ENCODE measurements around the gene ELN. TPM values are rescaled to one million over a fixed set of nuclear protein-coding genes. Genes with fewer than 3 reads are reported as not detected.

ELN gene
- polyA plus RNA-seq, 3 donors: 48.4 to 61.7 (median 58.1) TPM

- DNase-seq (ENCODE audit: low read depth in 3 of 3, low spot score in 2 of 3): no peak
Observed at GRCh38 chr7:74059681-74060588, 32.0 kb downstream of the ELN start.

DNA sequence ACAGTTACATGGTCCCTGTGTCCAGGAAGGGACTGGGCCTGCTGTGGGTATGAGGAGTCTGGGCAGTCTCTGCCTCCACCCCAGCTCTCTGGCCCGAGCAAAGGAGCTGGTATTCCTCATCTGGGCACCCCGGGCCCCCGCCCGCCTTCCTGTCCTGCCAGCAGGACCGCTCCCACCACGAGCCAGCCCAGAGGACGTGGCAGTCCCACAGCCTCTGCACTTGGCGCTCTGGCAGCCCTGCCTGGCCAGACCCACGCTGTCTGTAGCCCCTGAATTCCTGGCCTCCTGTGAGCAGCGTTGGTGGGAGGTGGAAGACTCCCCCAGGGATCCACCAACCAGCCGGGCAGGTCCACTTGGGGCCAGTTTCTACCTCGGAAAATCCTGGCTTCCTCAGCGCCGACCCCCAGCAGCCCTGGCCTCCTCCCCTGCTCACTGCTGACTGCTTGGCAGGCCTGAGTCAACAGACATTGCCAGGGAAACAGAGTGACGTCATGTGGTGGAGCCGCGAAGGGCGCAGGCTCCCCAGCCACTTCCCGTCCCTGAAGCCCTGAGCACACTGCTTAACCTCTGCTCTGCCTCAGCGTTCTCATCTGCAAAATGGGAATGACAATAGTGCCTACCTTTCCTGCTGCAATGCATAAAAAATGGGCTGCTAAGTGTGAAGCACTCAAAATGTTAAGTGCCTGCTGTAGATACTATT, 34.0 kb downstream of the ELN start:
- no peak for DNase-seq (ENCODE audit: low read depth in 3 of 3, low spot score in 2 of 3)

DNA sequence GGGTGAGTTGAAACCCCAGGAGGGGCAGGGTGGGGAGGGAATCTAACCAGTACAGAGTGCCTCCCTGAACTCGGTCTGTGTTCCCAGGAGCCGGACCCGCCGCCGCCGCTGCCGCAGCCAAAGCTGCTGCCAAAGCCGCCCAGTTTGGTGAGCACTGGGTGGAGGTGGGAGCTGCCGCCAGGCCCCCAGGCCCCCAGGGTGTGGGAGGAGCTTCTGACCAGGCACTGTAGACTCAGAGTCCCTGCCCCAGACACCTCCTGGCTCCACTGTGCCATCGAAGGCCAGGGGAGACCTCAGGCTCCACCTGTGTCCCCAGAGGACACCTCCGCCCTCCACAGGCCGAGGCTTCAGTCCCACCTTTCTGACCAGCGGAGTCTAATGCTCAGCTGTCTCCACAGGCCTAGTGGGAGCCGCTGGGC, 35.3 kb downstream of the ELN start:
- DNase-seq (ENCODE audit: low read depth in 3 of 3, low spot score in 2 of 3): no peak

DNA sequence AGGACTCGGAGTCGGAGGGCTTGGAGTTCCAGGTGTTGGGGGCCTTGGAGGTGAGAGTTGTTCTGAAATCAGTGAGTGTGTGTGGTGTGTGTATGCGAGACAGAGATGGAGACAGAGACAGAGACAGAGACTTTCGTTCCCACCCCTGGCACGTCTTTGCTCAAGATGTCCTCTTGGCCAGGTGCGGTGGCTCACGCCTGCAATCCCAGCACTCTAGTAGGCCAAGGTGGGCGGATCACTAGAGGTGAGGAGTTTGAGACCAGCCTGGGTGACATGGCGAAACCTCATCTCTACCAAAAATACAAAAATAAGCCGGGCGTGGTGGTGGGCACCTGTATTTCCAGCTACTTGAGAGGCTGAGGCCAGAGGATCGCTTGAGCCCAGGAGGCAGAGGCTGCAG, 35.7 kb downstream of the ELN start:
- no peak for DNase-seq (ENCODE audit: low read depth in 3 of 3, low spot score in 2 of 3)

DNA sequence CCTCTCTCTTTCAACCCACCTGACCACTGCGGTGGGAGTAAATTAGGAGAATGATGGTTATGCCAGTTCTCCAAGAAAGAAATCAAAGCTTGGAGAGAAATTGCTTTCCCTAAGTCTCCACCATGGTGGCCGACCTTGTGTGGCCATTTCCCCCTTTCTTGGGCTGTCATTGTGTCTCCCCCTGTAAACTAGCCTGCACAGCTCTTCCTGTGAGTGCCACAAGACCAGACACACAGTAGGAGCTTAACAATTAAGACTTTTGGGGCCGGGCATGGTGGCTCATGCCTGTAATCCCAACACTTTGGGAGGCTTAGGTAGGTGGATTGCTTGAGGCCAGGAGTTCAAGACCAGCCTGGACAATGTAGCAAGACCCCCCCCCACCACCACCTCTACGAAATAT, 36.7 kb downstream of the ELN start:
- DNase-seq (ENCODE audit: low read depth in 3 of 3, low spot score in 2 of 3): no peak

GRCh38 chr7:74066626-74067025, 38.7 kb downstream of the ELN start:
- DNase-seq (ENCODE audit: low read depth in 3 of 3, low spot score in 2 of 3): no peak

DNA sequence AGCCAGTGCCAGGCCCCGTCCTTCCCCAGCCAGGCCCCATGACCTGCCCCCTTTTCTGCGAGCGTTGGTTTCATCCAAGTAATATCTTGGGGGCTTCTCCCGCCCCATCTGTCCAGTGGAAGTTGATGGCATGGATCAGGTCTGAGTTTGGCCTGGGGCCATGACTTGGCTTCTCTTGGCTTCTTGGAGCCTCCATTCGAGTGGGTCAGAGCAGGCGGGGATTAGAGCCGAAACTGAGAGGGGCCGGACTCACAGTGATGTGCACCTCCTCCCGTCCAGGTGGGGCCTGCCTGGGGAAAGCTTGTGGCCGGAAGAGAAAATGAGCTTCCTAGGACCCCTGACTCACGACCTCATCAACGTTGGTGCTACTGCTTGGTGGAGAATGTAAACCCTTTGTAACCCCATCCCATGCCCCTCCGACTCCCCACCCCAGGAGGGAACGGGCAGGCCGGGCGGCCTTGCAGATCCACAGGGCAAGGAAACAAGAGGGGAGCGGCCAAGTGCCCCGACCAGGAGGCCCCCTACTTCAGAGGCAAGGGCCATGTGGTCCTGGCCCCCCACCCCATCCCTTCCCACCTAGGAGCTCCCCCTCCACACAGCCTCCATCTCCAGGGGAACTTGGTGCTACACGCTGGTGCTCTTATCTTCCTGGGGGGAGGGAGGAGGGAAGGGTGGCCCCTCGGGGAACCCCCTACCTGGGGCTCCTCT, 40.6 kb downstream of the ELN start:
- DNase-seq (ENCODE audit: low read depth in 3 of 3, low spot score in 2 of 3): no peak

DNA sequence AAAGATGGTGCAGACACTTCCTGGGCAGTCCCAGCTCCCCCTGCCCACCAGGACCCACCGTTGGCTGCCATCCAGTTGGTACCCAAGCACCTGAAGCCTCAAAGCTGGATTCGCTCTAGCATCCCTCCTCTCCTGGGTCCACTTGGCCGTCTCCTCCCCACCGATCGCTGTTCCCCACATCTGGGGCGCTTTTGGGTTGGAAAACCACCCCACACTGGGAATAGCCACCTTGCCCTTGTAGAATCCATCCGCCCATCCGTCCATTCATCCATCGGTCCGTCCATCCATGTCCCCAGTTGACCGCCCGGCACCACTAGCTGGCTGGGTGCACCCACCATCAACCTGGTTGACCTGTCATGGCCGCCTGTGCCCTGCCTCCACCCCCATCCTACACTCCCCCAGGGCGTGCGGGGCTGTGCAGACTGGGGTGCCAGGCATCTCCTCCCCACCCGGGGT, 41.1 kb downstream of the ELN start:
- DNase-seq (ENCODE audit: low read depth in 3 of 3, low spot score in 2 of 3): no peak

GRCh38 chr7:74069790-74070618, 42.0 kb downstream of the ELN start:
- no peak for DNase-seq (ENCODE audit: low read depth in 3 of 3, low spot score in 2 of 3)

DNA sequence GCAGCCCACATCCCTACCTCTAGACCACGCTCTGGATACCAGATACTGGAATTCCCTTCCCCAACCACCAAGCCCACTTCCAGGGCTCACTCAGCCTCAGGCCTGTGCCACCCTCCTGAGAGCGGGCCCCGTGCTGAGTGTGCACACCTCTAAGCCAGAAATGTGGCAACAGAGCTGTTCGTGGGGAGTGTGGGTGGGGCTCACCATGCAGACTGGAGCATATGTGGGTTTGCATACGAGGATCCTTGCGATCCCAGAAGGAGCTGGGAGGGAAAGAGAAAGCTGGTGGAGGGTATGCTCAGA, 42.6 kb downstream of the ELN start:
- no peak for DNase-seq (ENCODE audit: low read depth in 3 of 3, low spot score in 2 of 3)

DNA sequence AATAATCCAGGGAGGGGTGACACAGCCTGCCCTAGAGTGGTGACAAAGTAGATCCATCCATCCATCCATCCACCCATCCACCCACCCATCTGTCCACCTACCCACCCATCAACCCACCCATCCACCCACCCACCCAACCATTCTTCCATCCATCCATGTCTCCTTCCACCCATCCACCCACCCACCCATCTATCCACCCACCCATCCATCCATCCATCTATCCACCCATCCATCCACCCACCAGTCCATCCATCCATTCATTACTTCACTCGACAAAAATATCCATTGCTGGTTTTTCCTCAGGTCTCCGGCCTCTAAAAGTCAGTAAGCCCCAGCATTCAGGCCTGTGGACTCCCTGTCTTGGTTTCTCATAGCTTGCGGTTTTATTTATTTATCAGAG, 43.1 kb downstream of the ELN start:
- DNase-seq (ENCODE audit: low read depth in 3 of 3, low spot score in 2 of 3): no peak

- DNase-seq (ENCODE audit: low read depth in 3 of 3, low spot score in 2 of 3): no peak
Observed at GRCh38 chr7:74074770-74075169, 46.8 kb downstream of the ELN start.

DNA sequence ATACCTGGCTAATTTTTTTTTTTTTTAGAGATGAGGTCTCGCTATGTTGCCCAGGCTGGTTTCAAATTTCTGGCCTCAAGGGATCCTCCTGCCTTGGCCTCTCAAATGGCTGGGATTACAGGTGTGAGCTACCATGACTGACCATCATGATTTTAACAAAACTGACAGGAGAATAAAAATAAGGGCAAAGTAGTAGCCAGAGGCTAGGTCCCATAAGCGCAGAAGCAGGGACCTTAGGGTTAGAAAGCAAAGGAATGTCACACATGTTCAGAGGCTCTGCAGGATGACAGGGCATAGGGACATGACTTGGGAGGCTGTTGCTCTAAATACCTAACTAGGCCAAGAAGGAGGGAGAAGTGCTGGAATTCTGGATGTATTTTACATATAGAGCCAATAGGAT, 50.5 kb downstream of the ELN start:
- no peak for DNase-seq (ENCODE audit: low read depth in 3 of 3, low spot score in 2 of 3)

- DNase-seq (ENCODE audit: low read depth in 3 of 3, low spot score in 2 of 3): no peak
Observed at GRCh38 chr7:74082770-74083116, 54.8 kb downstream of the ELN start.

DNA sequence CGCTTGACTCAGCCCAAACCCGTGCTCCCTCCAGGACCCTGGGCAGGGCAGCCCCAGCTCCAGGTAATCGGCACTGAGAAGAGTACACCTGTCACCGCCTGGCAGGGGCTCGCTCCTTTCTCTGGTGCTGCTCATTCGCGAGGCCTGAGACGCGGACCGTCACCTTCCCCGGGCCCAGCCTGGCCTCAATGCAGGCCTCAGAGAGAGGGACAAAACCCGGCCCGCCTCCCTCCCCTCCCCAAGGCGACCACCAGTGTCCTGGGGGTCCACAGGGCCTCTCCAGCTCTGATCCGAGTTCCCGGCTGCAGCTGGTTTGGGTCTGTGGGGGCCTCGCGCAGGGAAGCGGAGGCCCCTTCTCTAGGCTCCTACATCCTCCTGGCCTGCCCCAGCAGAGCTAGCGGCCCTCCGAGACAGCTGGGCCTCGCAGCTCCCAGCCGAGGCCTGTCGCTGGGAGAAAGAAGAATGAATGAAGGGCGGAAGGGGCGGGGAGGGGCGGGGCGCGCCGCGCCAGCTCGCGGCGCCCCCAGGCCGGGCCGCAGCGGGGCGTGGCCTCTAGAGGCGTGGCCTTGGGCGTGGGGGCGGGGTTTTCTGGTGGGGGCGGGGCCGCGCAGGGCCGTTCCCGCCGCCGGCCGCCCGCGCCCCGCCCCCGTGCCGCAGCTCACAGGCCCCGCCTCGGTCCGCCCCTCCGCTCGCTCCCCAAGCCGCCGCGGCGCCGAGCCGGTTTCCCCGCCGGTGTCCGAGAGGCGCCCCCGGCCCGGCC, 55.3 kb downstream of the ELN start, which contains the start of gene LIMK1:
LIMK1 (plus strand) TSS at position 688 of the 760 bp plus-strand sequence. CDS start 187 bp downstream, outside the sequence.
- no peak for DNase-seq (ENCODE audit: low read depth in 3 of 3, low spot score in 2 of 3)

GRCh38 chr7:74083928-74084721, 56.2 kb downstream of the ELN start:
- DNase-seq (ENCODE audit: low read depth in 3 of 3, low spot score in 2 of 3): no peak

- DNase-seq (ENCODE audit: low read depth in 3 of 3, low spot score in 2 of 3): no peak
Observed at GRCh38 chr7:74084722-74085578, 57.0 kb downstream of the ELN start.

DNA sequence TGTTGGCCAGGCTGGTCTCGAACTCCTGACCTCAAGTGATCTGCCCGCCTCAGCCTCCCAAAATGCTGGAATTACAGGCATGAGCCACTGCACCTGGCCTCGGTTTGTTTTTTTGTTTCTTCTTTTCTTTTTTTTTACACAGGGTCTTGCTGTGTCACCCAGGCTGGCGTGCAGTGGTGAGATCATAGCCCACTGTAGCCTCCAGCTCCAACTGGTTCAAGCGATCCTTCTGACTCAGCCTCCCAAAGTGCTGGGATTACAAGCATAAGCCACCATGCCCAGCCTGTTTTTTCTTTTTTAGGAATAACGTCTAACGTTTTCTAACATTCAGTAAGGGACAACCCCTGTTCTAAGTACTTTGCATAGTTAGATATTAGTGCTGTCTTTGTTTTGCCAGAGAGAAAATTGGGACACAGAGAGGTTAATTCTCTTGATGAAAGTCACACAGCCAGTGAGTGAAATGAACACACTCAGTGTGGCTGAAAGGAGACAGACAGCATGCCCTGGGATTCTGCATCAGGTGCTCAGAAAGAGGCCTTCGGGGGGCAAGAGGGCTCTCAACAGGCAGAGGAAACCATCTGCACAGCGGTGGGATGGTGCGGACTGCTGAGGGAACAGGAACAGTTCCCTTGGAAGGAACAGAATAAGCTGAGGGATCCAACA, 59.9 kb downstream of the ELN start:
- no peak for DNase-seq (ENCODE audit: low read depth in 3 of 3, low spot score in 2 of 3)
